HEK293 (cell line): ENCODE results near the gene LNP1.

ENCODE experiments used
- CTCF ChIA-PET: fragments of 350-600 bp; formaldehyde crosslinking; extraction: SDS; loops from one replicate; lab custom pipeline; 2021; ENCODE audit warnings: antibody characterized with exemption; lab: Yijun Ruan, JAX
- POLR2A ChIA-PET: fragments of 300-600 bp; formaldehyde crosslinking; extraction: SDS; loops from one replicate; lab custom pipeline; 2020; ENCODE audit warnings: antibody characterized with exemption, inconsistent platforms; lab: Yijun Ruan, JAX
- H3K27ac ChIP-seq: fragments of 200-500 bp; sonication (Bioruptor generic); 2 replicates; pipeline ENCODE4 v1.5.1; 2014; ENCODE audit warnings: low read depth, low read length, control low read depth, inconsistent platforms; ENCODE audit errors: extremely low read depth
- H3K36me3 ChIP-seq, 2 experiments: fragments of 200-500 bp in 1 of 2; sonication (Bioruptor generic) in 1 of 2; 1 replicate in 1 of 2; 2 replicates in 1 of 2; pipeline ENCODE4 v1.5.1; 2014 to 2017; ENCODE audit warnings: inconsistent platforms in 2 of 2, low read length in 2 of 2; ENCODE audit not compliant: control insufficient read depth in 2 of 2, insufficient read depth in 1 of 2
- H3K4me1 ChIP-seq: fragments of 200-500 bp; sonication (Bioruptor generic); 2 replicates; pipeline ENCODE4 v1.5.1; 2014; ENCODE audit warnings: mild to moderate bottlenecking, low read length, inconsistent platforms; ENCODE audit not compliant: control insufficient read depth, insufficient read depth
- H3K4me3 ChIP-seq: 2 replicates; pipeline ENCODE4 v1.5.1; 2011; ENCODE audit warnings: low read depth, mild to moderate bottlenecking, control low read depth, low read length, moderate library complexity
- H3K9me3 ChIP-seq: fragments of 200-500 bp; sonication (Bioruptor generic); 2 replicates; pipeline ENCODE4 v1.5.1; 2014; ENCODE audit warnings: low read depth, low read length, inconsistent platforms; ENCODE audit not compliant: control insufficient read depth, insufficient read depth
- KLF8 ChIP-seq: fragments of 450-650 bp; formaldehyde crosslinking; IDR thresholded peaks from 2 replicates; pipeline ENCODE4 v1.5.1; 2016; ENCODE audit warnings: missing biosample characterization, missing genetic modification characterization
- MYNN ChIP-seq: fragments of 450-650 bp; formaldehyde crosslinking; IDR thresholded peaks from 2 replicates; pipeline ENCODE4 v1.5.1; 2016; ENCODE audit warnings: missing biosample characterization, missing genetic modification characterization, borderline replicate concordance
- PRDM1 ChIP-seq: fragments of 450-650 bp; formaldehyde crosslinking; IDR thresholded peaks from 2 replicates; pipeline ENCODE4; 2016; ENCODE audit warnings: missing biosample characterization, missing genetic modification characterization
- REPIN1 ChIP-seq: fragments of 450-650 bp; formaldehyde crosslinking; IDR thresholded peaks from 2 replicates; pipeline ENCODE4 v1.5.1; 2017; ENCODE audit warnings: missing biosample characterization, missing genetic modification characterization, low read depth
- YY1 ChIP-seq: fragments of 450-650 bp; formaldehyde crosslinking; IDR thresholded peaks from 2 replicates; pipeline ENCODE4 v1.5.1; 2018; ENCODE audit warnings: missing biosample characterization, missing genetic modification characterization
- ZBTB21 ChIP-seq: fragments of 450-650 bp; formaldehyde crosslinking; IDR thresholded peaks from 2 replicates; pipeline ENCODE4 v1.5.1; 2017; ENCODE audit warnings: missing biosample characterization, missing genetic modification characterization
- ZBTB8A ChIP-seq: fragments of 450-650 bp; formaldehyde crosslinking; IDR thresholded peaks from 2 replicates; pipeline ENCODE4 v1.5.1; 2016; ENCODE audit warnings: missing biosample characterization, missing genetic modification characterization
- ZEB2 ChIP-seq: fragments of 450-650 bp; formaldehyde crosslinking; IDR thresholded peaks from 2 replicates; pipeline ENCODE4 v1.5.1; 2016; ENCODE audit warnings: missing biosample characterization, missing genetic modification characterization
- ZFHX2 ChIP-seq: fragments of 450-650 bp; formaldehyde crosslinking; conservative IDR thresholded peaks from 2 replicates; pipeline ENCODE4 v1.5.1; 2016; ENCODE audit warnings: missing biosample characterization, missing genetic modification characterization
- ZFP37 ChIP-seq: fragments of 450-650 bp; formaldehyde crosslinking; IDR thresholded peaks from 2 replicates; pipeline ENCODE4 v1.5.1; 2016; ENCODE audit warnings: missing biosample characterization, missing genetic modification characterization
- ZNF146 ChIP-seq: fragments of 450-650 bp; formaldehyde crosslinking; IDR thresholded peaks from 2 replicates; pipeline ENCODE4 v1.5.1; 2016; ENCODE audit warnings: missing biosample characterization, missing genetic modification characterization
- ZNF214 ChIP-seq: fragments of 450-650 bp; formaldehyde crosslinking; IDR thresholded peaks from 2 replicates; pipeline ENCODE4 v1.5.1; 2017; ENCODE audit warnings: missing biosample characterization, mild to moderate bottlenecking, missing genetic modification characterization, borderline replicate concordance
- ZNF433 ChIP-seq: fragments of 450-650 bp; formaldehyde crosslinking; IDR thresholded peaks from 2 replicates; pipeline ENCODE4 v1.5.1; 2016; ENCODE audit warnings: missing biosample characterization, missing genetic modification characterization, low read depth
- ZNF548 ChIP-seq: fragments of 450-650 bp; formaldehyde crosslinking; IDR thresholded peaks from 2 replicates; pipeline ENCODE4 v1.5.1; 2016; ENCODE audit warnings: missing biosample characterization, missing genetic modification characterization
- ZNF596 ChIP-seq: fragments of 450-650 bp; IDR thresholded peaks from 2 replicates; pipeline ENCODE4 v1.5.0; 2018; ENCODE audit warnings: missing biosample characterization, mild to moderate bottlenecking, missing genetic modification characterization, moderate library complexity
- ZNF626 ChIP-seq: fragments of 450-650 bp; sonication (Bioruptor Pico); formaldehyde crosslinking; IDR thresholded peaks from 2 replicates; pipeline ENCODE4 v1.5.1; 2018; ENCODE audit warnings: missing biosample characterization, missing genetic modification characterization, inconsistent platforms
- ZNF658 ChIP-seq: fragments of 450-650 bp; formaldehyde crosslinking; IDR thresholded peaks from 2 replicates; pipeline ENCODE4; 2016; ENCODE audit warnings: missing biosample characterization, missing genetic modification characterization
- ZNF664 ChIP-seq: fragments of 450-650 bp; formaldehyde crosslinking; IDR thresholded peaks from 2 replicates; pipeline ENCODE4 v1.5.1; 2016; ENCODE audit warnings: missing biosample characterization, missing genetic modification characterization
- ZNF792 ChIP-seq: fragments of 450-650 bp; formaldehyde crosslinking; IDR thresholded peaks from 2 replicates; pipeline ENCODE4 v1.5.1; 2016; ENCODE audit warnings: missing biosample characterization, missing genetic modification characterization
- TF ChIP-seq, protein P1 (sequence below): fragments of 450-650 bp; formaldehyde crosslinking; IDR thresholded peaks from 2 replicates; pipeline ENCODE4 v1.5.1; 2016; ENCODE audit warnings: missing biosample characterization, missing genetic modification characterization
- TF ChIP-seq, protein P2 (sequence below): fragments of 450-650 bp; formaldehyde crosslinking; IDR thresholded peaks from 2 replicates; pipeline ENCODE4 v1.5.1; 2016; ENCODE audit warnings: missing biosample characterization, missing genetic modification characterization, low read depth
- TF ChIP-seq, protein P3 (sequence below): fragments of 450-650 bp; IDR thresholded peaks from 2 replicates; pipeline ENCODE4 v1.5.1; 2018; ENCODE audit warnings: missing biosample characterization, missing genetic modification characterization
- TF ChIP-seq, protein P4 (sequence below): fragments of 450-650 bp; formaldehyde crosslinking; IDR thresholded peaks from 2 replicates; pipeline ENCODE4 v1.5.1; 2017; ENCODE audit warnings: missing biosample characterization, missing genetic modification characterization
- TF ChIP-seq, protein P5 (sequence below): fragments of 450-650 bp; formaldehyde crosslinking; IDR thresholded peaks from 2 replicates; pipeline ENCODE4 v1.5.1; 2016; ENCODE audit warnings: missing biosample characterization, missing genetic modification characterization
- TF ChIP-seq, protein P6 (sequence below): fragments of 450-650 bp; formaldehyde crosslinking; IDR thresholded peaks from 2 replicates; pipeline ENCODE4 v1.5.1; 2016; ENCODE audit warnings: missing biosample characterization, missing genetic modification characterization
- TF ChIP-seq, protein P7 (sequence below): IDR thresholded peaks from 2 replicates; pipeline ENCODE4 v1.6.1; 2011; ENCODE audit warnings: mild to moderate bottlenecking, low read depth, low read length, borderline replicate concordance

Gene LNP1

DNA sequence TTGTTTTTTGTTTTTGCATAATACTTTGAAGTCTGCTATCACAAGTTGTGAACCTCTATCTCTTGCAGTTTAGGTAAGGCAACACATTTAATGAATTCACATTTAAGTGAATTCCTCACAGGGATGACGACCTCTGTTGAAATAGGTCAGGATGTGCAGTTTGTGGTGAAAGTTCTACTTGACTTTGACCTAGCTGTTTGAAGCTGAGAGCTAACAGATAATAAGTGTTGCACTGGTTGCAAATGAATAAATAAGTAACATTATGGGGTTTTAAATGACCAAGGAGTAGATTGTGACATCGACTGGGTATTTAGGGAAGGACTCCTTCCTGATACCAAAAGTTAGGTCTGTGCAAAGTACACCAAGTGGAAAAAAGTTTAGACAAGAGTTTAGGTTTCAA lies 42.9 kb upstream of the LNP1 start:
- Histone ChIP-seq H3K36me3 (peaks cover 4 to 70% of the 10 kb centered on the region in 2 experiments; a peak in 2 of 3 replicates), H3K9me3 (no peaks in the 10 kb centered on the region), H3K4me1 (no peaks in the 10 kb centered on the region), H3K27ac (no peak overlapping the region), H3K4me3 (no peak overlapping the region)
- TF ChIP-seq, protein P1, sequence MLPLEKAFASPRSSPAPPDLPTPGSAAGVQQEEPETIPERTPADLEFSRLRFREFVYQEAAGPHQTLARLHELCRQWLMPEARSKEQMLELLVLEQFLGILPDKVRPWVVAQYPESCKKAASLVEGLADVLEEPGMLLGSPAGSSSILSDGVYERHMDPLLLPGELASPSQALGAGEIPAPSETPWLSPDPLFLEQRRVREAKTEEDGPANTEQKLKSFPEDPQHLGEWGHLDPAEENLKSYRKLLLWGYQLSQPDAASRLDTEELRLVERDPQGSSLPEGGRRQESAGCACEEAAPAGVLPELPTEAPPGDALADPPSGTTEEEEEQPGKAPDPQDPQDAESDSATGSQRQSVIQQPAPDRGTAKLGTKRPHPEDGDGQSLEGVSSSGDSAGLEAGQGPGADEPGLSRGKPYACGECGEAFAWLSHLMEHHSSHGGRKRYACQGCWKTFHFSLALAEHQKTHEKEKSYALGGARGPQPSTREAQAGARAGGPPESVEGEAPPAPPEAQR (tag by site-specific recombination) = no peak
- TF ChIP-seq ZFP37 (tag by site-specific recombination) (no peak), ZNF626 (tag by site-specific recombination) (no peak), ZBTB8A (tag by site-specific recombination) (no peak), REPIN1 (tag by site-specific recombination) (no peak), ZNF433 (tag by site-specific recombination) (no peak), ZNF792 (tag by site-specific recombination) (no peak)
- TF ChIP-seq, protein P2, sequence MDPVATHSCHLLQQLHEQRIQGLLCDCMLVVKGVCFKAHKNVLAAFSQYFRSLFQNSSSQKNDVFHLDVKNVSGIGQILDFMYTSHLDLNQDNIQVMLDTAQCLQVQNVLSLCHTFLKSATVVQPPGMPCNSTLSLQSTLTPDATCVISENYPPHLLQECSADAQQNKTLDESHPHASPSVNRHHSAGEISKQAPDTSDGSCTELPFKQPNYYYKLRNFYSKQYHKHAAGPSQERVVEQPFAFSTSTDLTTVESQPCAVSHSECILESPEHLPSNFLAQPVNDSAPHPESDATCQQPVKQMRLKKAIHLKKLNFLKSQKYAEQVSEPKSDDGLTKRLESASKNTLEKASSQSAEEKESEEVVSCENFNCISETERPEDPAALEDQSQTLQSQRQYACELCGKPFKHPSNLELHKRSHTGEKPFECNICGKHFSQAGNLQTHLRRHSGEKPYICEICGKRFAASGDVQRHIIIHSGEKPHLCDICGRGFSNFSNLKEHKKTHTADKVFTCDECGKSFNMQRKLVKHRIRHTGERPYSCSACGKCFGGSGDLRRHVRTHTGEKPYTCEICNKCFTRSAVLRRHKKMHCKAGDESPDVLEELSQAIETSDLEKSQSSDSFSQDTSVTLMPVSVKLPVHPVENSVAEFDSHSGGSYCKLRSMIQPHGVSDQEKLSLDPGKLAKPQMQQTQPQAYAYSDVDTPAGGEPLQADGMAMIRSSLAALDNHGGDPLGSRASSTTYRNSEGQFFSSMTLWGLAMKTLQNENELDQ = no peak
- TF ChIP-seq, protein P3, sequence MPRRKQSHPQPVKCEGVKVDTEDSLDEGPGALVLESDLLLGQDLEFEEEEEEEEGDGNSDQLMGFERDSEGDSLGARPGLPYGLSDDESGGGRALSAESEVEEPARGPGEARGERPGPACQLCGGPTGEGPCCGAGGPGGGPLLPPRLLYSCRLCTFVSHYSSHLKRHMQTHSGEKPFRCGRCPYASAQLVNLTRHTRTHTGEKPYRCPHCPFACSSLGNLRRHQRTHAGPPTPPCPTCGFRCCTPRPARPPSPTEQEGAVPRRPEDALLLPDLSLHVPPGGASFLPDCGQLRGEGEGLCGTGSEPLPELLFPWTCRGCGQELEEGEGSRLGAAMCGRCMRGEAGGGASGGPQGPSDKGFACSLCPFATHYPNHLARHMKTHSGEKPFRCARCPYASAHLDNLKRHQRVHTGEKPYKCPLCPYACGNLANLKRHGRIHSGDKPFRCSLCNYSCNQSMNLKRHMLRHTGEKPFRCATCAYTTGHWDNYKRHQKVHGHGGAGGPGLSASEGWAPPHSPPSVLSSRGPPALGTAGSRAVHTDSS (tag by site-specific recombination) = no peak
- ChIA-PET POLR2A (interaction anchor here (0.6 kb wide), 1 partner anchor 13 kb away, joined by 4 read pairs; no protein-coding TSS in a partner anchor), CTCF (no interaction called here)

DNA sequence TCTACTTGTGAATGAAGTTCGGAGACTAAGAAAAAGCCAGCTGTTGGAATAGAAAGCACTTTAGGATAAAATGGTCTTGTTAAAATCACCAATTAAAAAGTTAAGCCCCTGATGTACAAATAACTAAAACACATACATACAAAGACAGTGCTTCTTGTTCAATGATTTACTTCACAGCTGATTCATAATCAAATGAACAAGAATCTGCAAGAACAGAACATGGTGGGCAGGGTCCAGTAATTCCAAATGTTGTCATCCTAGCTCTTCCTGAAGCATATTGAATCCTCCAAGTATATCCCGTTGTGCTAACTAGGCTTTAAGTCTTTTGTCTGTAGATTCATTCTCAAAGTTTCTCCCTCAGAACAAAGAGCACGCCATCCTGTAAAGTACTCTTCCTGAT lies 42.3 kb upstream of the LNP1 start:
- CTCF ChIA-PET = no interaction called here
- no peaks in the 10 kb centered on the region for H3K4me1 ChIP-seq
- no peak overlapping the region for H3K4me3 ChIP-seq
- H3K27ac ChIP-seq = no peak overlapping the region
- no peaks in the 10 kb centered on the region for H3K9me3 ChIP-seq
- POLR2A ChIA-PET = interaction anchor here (0.6 kb wide), 1 partner anchor 12 kb away, joined by 4 read pairs; no protein-coding TSS in a partner anchor
- peaks cover 4 to 72% of the 10 kb centered on the region in 2 experiments; a peak in 1 of 3 replicates for H3K36me3 ChIP-seq
- TF ChIP-seq ZNF596 (tag by site-specific recombination) (no peak), ZNF214 (tag by site-specific recombination) (no peak), ZBTB21 (tag by site-specific recombination) (no peak), ZNF146 (tag by site-specific recombination) (no peak), PRDM1 (no peak), ZFHX2 (no peak), ZNF548 (tag by site-specific recombination) (no peak), ZNF658 (no peak), YY1 (tag by site-specific recombination) (no peak), ZEB2 (tag by site-specific recombination) (no peak), ZNF664 (no peak), KLF8 (tag by site-specific recombination) (no peak), MYNN (tag by site-specific recombination) (no peak)
- TF ChIP-seq, protein P4, sequence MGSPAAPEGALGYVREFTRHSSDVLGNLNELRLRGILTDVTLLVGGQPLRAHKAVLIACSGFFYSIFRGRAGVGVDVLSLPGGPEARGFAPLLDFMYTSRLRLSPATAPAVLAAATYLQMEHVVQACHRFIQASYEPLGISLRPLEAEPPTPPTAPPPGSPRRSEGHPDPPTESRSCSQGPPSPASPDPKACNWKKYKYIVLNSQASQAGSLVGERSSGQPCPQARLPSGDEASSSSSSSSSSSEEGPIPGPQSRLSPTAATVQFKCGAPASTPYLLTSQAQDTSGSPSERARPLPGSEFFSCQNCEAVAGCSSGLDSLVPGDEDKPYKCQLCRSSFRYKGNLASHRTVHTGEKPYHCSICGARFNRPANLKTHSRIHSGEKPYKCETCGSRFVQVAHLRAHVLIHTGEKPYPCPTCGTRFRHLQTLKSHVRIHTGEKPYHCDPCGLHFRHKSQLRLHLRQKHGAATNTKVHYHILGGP (tag by site-specific recombination) = no peak
- TF ChIP-seq, protein P5, sequence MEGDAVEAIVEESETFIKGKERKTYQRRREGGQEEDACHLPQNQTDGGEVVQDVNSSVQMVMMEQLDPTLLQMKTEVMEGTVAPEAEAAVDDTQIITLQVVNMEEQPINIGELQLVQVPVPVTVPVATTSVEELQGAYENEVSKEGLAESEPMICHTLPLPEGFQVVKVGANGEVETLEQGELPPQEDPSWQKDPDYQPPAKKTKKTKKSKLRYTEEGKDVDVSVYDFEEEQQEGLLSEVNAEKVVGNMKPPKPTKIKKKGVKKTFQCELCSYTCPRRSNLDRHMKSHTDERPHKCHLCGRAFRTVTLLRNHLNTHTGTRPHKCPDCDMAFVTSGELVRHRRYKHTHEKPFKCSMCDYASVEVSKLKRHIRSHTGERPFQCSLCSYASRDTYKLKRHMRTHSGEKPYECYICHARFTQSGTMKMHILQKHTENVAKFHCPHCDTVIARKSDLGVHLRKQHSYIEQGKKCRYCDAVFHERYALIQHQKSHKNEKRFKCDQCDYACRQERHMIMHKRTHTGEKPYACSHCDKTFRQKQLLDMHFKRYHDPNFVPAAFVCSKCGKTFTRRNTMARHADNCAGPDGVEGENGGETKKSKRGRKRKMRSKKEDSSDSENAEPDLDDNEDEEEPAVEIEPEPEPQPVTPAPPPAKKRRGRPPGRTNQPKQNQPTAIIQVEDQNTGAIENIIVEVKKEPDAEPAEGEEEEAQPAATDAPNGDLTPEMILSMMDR (tag by site-specific recombination) = no peak
- TF ChIP-seq, protein P6, sequence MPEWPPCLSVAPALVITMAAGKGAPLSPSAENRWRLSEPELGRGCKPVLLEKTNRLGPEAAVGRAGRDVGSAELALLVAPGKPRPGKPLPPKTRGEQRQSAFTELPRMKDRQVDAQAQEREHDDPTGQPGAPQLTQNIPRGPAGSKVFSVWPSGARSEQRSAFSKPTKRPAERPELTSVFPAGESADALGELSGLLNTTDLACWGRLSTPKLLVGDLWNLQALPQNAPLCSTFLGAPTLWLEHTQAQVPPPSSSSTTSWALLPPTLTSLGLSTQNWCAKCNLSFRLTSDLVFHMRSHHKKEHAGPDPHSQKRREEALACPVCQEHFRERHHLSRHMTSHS (tag by site-specific recombination) = no peak
- TF ChIP-seq, protein P7, sequence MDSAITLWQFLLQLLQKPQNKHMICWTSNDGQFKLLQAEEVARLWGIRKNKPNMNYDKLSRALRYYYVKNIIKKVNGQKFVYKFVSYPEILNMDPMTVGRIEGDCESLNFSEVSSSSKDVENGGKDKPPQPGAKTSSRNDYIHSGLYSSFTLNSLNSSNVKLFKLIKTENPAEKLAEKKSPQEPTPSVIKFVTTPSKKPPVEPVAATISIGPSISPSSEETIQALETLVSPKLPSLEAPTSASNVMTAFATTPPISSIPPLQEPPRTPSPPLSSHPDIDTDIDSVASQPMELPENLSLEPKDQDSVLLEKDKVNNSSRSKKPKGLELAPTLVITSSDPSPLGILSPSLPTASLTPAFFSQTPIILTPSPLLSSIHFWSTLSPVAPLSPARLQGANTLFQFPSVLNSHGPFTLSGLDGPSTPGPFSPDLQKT = no peak
